ENCODE measurements around the gene RPS14. TPM values are rescaled to one million over a fixed set of nuclear protein-coding genes. Genes with fewer than 3 reads are reported as not detected.

The RPS14 gene
- total and polyA plus RNA-seq, 9 of the 15 experiments (the other 6 are each of a cell fraction or from before 2014, with no cell fraction given): 1,824 to 5,983 (median 3,017) TPM

DNA sequence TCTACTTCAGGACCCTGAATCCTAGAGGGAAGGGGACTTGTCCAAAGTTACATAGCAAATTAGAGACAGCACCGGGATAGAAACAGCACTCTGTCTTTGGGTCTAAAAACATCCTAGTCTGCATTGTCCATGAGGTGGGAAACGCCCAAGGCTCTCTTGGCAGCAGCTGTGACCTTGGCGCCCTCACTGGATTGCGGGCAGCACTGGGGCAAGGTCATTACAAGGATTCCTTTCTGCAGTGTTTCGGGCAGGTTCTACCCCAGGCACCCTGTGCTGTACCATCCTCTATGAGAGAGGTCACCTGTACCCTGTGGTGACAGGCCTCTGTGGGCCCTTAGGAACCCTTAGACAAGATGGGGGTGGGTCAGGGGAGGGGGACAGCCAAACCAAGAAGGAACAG is 45.4 kb downstream of the RPS14 start (continued):
- TF ChIP-seq, protein P1, sequence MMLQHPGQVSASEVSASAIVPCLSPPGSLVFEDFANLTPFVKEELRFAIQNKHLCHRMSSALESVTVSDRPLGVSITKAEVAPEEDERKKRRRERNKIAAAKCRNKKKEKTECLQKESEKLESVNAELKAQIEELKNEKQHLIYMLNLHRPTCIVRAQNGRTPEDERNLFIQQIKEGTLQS (IDR thresholded peaks at IDR 0.05): no peak
- TF ChIP-seq, protein P1 (CRISPR knock-in tag; conservative IDR thresholded peaks at IDR 0.05): no peak
- TF ChIP-seq HMG20A (CRISPR knock-in tag; conservative IDR thresholded peaks at IDR 0.05): no peak
- TF ChIP-seq NFRKB (IDR thresholded peaks at IDR 0.05; ENCODE audit: low read depth): no peak
- no peak for TF ChIP-seq SLC30A9 (CRISPR knock-in tag; IDR thresholded peaks at IDR 0.05)
- TF ChIP-seq HMGN3 (IDR thresholded peaks at IDR 0.05; ENCODE audit: borderline replicate concordance, extremely low read depth, insufficient read length, low read depth, low read length): no peak
- TF ChIP-seq, protein P2, sequence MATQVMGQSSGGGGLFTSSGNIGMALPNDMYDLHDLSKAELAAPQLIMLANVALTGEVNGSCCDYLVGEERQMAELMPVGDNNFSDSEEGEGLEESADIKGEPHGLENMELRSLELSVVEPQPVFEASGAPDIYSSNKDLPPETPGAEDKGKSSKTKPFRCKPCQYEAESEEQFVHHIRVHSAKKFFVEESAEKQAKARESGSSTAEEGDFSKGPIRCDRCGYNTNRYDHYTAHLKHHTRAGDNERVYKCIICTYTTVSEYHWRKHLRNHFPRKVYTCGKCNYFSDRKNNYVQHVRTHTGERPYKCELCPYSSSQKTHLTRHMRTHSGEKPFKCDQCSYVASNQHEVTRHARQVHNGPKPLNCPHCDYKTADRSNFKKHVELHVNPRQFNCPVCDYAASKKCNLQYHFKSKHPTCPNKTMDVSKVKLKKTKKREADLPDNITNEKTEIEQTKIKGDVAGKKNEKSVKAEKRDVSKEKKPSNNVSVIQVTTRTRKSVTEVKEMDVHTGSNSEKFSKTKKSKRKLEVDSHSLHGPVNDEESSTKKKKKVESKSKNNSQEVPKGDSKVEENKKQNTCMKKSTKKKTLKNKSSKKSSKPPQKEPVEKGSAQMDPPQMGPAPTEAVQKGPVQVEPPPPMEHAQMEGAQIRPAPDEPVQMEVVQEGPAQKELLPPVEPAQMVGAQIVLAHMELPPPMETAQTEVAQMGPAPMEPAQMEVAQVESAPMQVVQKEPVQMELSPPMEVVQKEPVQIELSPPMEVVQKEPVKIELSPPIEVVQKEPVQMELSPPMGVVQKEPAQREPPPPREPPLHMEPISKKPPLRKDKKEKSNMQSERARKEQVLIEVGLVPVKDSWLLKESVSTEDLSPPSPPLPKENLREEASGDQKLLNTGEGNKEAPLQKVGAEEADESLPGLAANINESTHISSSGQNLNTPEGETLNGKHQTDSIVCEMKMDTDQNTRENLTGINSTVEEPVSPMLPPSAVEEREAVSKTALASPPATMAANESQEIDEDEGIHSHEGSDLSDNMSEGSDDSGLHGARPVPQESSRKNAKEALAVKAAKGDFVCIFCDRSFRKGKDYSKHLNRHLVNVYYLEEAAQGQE (IDR thresholded peaks at IDR 0.05; ENCODE audit: borderline replicate concordance): no peak
- TF ChIP-seq, protein P2 (CRISPR knock-in tag; IDR thresholded peaks at IDR 0.05; ENCODE audit: low read depth): no peak
